Kidney epithelial cell (primary cell): Measurements from ENCODE around the gene ARMC12. TPM values are rescaled to one million over a fixed set of nuclear protein-coding genes. Genes with fewer than 3 reads are reported as not detected.

Experiments used
- DNase-seq: peaks from one replicate; pipeline ENCODE4 v3.0.0-alpha.2; 2010; ENCODE audit warnings: low read depth
- H3K27me3 ChIP-seq: 2 replicates; pipeline ENCODE4 v1.6.0; 2011; ENCODE audit warnings: low read length; ENCODE audit not compliant: control insufficient read depth, insufficient read depth
- H3K36me3 ChIP-seq: 2 replicates; pipeline ENCODE4 v1.5.1; 2011; ENCODE audit warnings: low read length; ENCODE audit not compliant: control insufficient read depth, insufficient read depth
- H3K4me3 ChIP-seq: 2 replicates; pipeline ENCODE4 v1.5.1; 2011; ENCODE audit warnings: low read depth, mild to moderate bottlenecking, control low read depth, low read length
- total RNA-seq: library from RNA; depleted of rRNA; stranded (reverse); fragments of >200 nt; gene quantifications from 2 replicates; pipeline ENCODE4 v1.2.3, GENCODE V29; 2015
- TF ChIP-seq, protein P1 (sequence below): IDR thresholded peaks from 2 replicates; pipeline ENCODE4 v1.5.1; 2011; ENCODE audit warnings: mild to moderate bottlenecking, moderate library complexity, low read length, control low read depth, inconsistent platforms; ENCODE audit not compliant: insufficient read depth, poor library complexity, severe bottlenecking

ARMC12 gene
- total RNA-seq, 1 donor from 2014 or later = 0.29 TPM

DNA sequence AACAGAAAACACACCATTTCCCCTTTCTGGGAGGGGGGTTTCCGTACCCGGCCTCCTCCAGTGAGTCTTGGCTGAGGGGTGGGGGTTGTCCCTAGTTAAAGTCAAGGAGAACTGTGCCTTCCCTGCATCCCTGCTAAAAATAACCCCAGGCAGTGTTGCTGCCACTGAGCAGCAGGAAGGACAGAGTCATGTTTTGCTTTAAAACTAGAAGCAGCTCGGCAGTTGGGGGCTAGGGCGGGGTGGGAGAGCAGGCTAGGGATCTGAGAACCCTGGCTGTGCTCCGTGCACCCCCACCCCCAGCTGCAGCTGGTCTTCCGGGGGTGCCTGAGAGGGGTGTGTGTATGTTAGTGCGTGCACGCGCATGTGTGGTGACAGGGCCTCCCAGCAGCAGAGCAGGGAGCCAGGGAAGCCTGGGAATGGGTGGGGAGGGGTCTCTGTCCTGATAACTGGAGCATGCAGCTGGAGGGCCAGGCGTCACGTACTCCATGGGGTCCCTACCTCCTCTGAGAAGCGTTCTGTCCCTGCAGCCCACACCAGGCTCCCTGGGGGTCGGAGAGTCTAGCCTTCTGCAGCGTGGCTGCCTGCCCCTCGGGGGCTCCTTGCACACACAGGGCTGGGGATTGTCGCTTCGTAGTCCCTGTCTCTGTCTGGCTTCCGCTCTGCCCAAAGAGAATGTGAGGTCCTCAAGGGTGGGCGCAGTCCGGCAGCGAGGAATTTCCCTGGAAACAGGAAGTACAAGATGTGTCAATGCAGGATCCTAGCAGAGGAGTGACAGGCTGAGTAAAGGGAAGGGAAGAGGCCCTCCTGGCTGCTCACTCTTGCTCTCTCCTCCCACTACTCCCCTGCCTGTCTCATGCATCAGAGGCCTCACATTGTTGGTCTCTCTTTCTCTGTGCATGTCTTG lies 16.8 kb upstream of the ARMC12 start:
- no peak for DNase-seq
- Histone ChIP-seq H3K27me3 (no peaks in the 10 kb centered on the region), H3K36me3 (no peaks in the 10 kb centered on the region), H3K4me3 (peak overlapping the region; percentile 14)
- TF ChIP-seq, protein P1, sequence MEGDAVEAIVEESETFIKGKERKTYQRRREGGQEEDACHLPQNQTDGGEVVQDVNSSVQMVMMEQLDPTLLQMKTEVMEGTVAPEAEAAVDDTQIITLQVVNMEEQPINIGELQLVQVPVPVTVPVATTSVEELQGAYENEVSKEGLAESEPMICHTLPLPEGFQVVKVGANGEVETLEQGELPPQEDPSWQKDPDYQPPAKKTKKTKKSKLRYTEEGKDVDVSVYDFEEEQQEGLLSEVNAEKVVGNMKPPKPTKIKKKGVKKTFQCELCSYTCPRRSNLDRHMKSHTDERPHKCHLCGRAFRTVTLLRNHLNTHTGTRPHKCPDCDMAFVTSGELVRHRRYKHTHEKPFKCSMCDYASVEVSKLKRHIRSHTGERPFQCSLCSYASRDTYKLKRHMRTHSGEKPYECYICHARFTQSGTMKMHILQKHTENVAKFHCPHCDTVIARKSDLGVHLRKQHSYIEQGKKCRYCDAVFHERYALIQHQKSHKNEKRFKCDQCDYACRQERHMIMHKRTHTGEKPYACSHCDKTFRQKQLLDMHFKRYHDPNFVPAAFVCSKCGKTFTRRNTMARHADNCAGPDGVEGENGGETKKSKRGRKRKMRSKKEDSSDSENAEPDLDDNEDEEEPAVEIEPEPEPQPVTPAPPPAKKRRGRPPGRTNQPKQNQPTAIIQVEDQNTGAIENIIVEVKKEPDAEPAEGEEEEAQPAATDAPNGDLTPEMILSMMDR = no peak

DNA sequence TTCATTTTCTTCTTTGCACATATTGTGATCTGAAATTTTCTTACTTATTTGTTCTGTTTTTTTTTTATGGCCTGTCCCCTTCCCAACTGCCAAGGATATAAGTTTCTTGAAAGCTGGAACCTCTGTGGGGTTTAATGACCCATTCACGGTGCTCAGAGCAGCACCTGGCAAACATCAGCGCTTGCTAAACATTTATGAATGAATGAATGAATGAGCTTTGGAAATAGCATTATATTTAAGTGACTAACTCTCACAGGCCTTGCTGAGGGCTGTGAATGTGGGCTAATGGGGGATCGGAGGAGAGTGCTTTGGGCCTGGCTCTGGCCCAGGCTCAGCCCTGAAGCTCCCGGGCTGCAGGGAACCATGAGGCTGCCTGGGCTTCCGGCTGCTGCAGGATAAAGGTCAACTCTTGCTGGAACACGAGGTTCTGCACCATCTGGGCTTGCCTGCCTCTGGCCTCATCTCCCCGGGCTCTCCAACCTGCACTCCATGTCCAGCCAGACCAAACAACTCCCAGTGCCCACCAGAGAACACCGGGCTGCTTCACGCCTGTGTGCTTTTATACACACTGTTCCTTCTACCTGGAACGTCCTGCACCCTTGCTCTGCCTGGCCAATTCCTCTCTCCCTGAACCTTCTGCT lies 14.6 kb upstream of the ARMC12 start:
- TF ChIP-seq, protein P1 = no peak
- DNase-seq = no peak

DNA sequence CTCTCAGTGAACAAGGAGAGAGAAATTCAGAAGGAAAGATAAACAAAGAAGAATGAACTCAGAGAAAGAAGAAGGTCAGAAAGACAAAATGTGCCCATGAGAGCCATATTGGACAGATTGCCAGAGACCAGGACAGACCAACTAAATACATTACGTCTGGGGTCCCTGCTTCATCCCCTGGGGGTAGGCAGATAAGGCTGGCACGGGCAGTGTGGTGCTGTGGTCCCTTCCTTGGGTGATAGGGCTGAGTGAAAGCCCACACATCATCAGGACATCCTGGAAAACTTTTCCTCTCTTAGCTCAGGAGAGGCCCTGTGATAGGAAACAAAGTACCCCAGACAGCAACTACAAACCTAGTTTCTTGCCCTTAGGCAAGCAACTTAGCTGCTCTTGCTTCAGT lies 13.2 kb upstream of the ARMC12 start:
- Histone ChIP-seq H3K4me3 (no peak overlapping the region), H3K36me3 (no peaks in the 10 kb centered on the region), H3K27me3 (no peaks in the 10 kb centered on the region)
- TF ChIP-seq, protein P1 = no peak
- no peak for DNase-seq

More for the DNA sequence above, 14.6 kb upstream of the ARMC12 start:
- no peak overlapping the region for H3K4me3 ChIP-seq
- H3K36me3 ChIP-seq = no peaks in the 10 kb centered on the region
- H3K27me3 ChIP-seq = no peaks in the 10 kb centered on the region

DNA sequence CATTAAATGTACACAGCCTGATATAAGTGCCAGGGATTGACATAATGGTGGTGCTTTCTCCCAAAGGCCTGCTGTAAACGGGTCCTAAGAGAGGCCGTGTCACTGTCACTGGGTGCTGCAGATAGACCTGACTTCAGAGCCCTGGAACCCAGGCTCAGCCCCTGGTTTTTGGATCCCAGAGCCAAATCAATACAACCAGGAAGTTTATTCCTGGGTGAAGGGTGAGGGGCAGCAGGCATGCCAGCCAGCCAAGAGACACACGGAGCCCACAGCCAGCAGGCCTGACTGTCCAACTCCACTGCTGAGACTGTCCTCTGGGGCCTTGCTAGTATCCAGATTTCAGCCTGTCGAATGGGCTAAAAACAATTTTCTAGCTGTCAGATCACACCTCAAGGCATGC lies 12.8 kb upstream of the ARMC12 start:
- no peaks in the 10 kb centered on the region for H3K36me3 ChIP-seq
- TF ChIP-seq, protein P1 = no peak
- no peak for DNase-seq
- no peaks in the 10 kb centered on the region for H3K27me3 ChIP-seq
- H3K4me3 ChIP-seq = no peak overlapping the region

DNA sequence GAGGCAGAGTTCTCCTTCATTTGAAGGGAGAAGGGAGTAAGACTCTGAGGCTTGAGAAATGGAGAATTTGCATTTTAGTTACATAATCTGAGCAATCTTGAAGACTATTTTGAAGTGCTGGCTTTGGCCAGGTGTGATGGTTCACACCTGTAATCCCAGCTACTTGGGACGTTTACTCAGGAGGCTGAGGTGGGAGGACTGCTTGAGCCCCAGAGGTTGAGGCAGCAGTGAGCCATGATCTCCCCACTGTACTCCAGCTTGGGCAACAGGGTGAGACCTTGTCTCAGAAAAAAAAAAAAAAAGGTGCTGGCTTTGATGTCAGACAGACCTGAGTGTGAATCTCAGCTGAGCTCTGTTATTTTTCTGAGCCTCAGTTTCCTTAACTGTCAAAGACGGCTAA lies 12.4 kb upstream of the ARMC12 start:
- TF ChIP-seq, protein P1 = no peak
- no peak overlapping the region for H3K4me3 ChIP-seq
- no peak for DNase-seq
- H3K36me3 ChIP-seq = no peaks in the 10 kb centered on the region
- H3K27me3 ChIP-seq = no peaks in the 10 kb centered on the region
